Measurements from ENCODE around the gene ARL16. TPM values are rescaled to one million over a fixed set of nuclear protein-coding genes. Genes with fewer than 3 reads are reported as not detected.
A peak's percentile ranks its signal among the peaks of the same experiment; 100 is the strongest.

ARL16 gene
- total RNA-seq, 1 experiment from 2014 or later, result 46.7 TPM

DNA sequence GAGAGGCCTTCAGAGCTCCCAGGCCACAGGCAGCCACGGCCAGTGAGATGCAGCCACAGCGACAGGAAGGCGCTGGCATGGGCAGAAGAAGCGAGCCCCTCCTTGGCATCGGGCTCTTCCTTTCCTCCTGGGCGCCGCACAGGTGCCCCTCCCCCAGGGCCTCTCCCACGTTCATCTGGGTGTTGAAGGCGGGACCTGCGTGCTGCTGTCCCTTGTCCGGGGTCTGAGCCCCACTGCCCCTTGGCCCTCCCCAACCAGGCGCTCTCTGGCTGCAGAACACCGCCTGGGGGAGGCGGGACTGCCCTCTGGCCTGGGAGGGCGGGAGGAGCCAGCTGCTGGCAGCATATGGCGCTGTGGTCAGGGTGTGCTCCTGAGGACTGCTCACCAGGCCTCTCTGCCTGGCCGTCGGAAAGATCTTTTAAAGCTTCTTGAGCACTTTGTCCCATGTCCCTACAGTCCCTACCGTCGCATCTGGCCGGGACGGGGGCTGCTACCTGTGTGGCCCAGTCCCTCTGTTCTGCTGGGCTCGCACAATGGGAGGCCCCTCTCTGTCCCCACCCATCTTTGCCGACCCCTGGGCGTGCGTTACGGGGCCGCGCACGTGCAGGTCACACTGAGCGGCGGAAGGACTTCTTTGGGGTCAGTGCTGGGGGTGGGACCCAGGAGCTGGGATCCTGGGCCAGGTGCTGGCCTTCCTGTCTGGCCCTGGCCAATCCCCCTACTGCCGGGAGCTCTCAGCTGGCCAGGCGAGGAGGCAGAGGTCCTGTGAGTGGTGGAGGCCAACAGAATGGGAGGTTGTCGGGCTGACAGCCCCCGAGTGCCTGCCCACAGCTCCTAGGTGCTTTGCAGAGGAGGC, 30.2 kb upstream of the ARL16 start:
- DNase-seq (ENCODE audit: low spot score) (no peak), ATAC-seq (peak; percentile 3)
- TF ChIP-seq, protein P1, sequence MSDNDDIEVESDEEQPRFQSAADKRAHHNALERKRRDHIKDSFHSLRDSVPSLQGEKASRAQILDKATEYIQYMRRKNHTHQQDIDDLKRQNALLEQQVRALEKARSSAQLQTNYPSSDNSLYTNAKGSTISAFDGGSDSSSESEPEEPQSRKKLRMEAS (CRISPR knock-in tag; IDR thresholded peaks at IDR 0.05), result no peak
- peak; percentile 45 for TF ChIP-seq GABPB1 (CRISPR knock-in tag; IDR thresholded peaks at IDR 0.05)
- no peak overlapping the region for H3K27ac Mint-ChIP-seq
- no peaks in the 10 kb centered on the region for H3K9me3 Mint-ChIP-seq
- POLR2A ChIA-PET, result interaction anchor here (1.1 to 1.4 kb wide), 3 partner anchors 8 to 317 kb away, joined by 3 read pairs; no protein-coding TSS in a partner anchor
- H3K36me3 Mint-ChIP-seq, result peaks cover 4% of the 10 kb centered on the region; the same call in 1 of the 2 replicates
- H3K4me1 Mint-ChIP-seq, result peaks cover 24% of the 10 kb centered on the region
- H3K4me3 Mint-ChIP-seq, result peak overlapping the region; percentile 92
- CTCF ChIA-PET, result interaction anchor here (0.9 to 1.4 kb wide), 6 partner anchors 12 to 195 kb away, joined by 3 to 4 read pairs (median 4); no protein-coding TSS in a partner anchor
- H3K27me3 Mint-ChIP-seq (ENCODE audit: low read depth), result peaks cover 2% of the 10 kb centered on the region; the same call in 1 of the 2 replicates

DNA sequence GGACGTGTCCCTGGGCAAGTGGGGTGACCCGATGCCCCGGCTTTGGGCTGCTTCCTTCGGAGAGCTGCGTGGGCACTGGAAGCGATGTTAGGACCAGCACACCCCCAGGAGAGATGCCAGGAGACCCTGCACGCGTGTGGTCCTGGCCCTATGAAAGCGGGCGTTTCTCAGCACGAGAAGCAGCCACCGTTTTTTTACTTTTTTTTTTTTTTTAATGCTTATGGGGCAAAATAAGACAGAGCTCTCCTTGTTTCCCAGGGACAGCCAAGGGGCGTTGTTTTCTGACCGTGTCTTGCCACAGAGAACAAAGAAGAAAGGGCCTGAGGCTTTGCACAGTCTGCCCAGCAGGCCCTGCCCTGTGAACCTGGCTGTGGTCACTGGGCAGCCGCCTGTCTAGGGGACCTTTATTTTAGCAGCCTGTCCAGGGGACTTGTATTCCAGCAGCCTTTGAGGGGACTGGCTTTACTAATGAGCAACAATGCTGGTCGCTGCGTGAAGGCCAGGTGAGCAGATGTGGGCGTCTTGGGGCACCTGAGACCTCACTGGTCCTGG, 29.5 kb upstream of the ARL16 start:
- H3K4me1 Mint-ChIP-seq, result peaks cover 24% of the 10 kb centered on the region
- peak overlapping the region; percentile 83 for H3K27ac Mint-ChIP-seq
- H3K4me3 Mint-ChIP-seq, result peak overlapping the region; percentile 92
- H3K27me3 Mint-ChIP-seq (ENCODE audit: low read depth), result peaks cover 2% of the 10 kb centered on the region; the same call in 1 of the 2 replicates
- DNase-seq (ENCODE audit: low spot score), result no peak
- no peak for ATAC-seq
- CTCF ChIA-PET, result interaction anchor here (0.5 to 1.4 kb wide), 7 partner anchors 10 to 194 kb away, joined by 3 to 5 read pairs (median 4); partner anchors contain the start of gene MRPL12
- no peaks in the 10 kb centered on the region for H3K9me3 Mint-ChIP-seq
- TF ChIP-seq HMGA2 (CRISPR knock-in tag; IDR thresholded peaks at IDR 0.05) (no peak), ZBTB21 (CRISPR knock-in tag; IDR thresholded peaks at IDR 0.05; ENCODE audit: borderline replicate concordance) (no peak), ELF4 (CRISPR knock-in tag; IDR thresholded peaks at IDR 0.05; ENCODE audit: low read depth) (no peak), TCF7 (CRISPR knock-in tag; IDR thresholded peaks at IDR 0.05; ENCODE audit: low read depth) (no peak), TEAD4 (CRISPR knock-in tag; IDR thresholded peaks at IDR 0.05) (no peak), ZNF138 (CRISPR knock-in tag; conservative IDR thresholded peaks at IDR 0.05) (no peak), TEAD1 (CRISPR knock-in tag; IDR thresholded peaks at IDR 0.05) (no peak), NR1H2 (CRISPR knock-in tag; IDR thresholded peaks at IDR 0.05) (no peak)
- POLR2A ChIA-PET, result interaction anchor here (1.4 kb wide), 1 partner anchor 8 kb away, joined by 3 read pairs; no protein-coding TSS in a partner anchor
- H3K36me3 Mint-ChIP-seq, result peaks cover 3% of the 10 kb centered on the region; the same call in 1 of the 2 replicates

DNA sequence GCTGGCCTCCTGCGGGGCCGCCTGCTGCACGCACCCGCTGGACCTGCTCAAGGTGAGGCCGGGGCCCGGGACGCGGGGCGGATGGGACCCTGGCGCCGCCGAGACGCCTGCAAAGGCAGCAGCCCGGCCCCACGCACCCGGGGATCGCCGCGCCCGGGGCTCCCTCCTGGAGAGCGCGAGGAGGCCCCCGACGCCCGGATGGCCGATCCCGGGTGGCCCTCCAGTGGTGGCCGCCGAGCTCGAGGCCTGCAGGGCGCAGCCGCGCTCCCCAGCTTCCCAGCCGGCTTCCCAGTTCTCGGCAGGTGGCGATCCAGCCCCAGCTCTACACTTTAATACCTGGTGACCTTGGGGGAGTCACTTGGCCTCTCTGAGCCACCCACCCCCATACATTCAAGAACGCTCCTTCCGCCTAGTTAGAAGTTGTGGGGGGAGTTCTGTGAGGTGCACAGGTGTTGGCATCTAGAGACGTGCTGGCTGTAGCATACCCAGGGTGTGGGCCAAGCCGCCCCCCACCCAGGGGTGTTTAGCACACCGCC, 28.9 kb upstream of the ARL16 start:
- Mint-ChIP-seq H3K4me1 (peaks cover 24% of the 10 kb centered on the region), H3K9me3 (no peaks in the 10 kb centered on the region), H3K27ac (peak overlapping the region; percentile 83), H3K27me3 (ENCODE audit: low read depth) (peaks cover 2% of the 10 kb centered on the region; the same call in 1 of the 2 replicates), H3K4me3 (peak overlapping the region; percentile 92), H3K36me3 (no peaks in the 10 kb centered on the region; the same call in 1 of the 2 replicates)
- ChIA-PET CTCF (interaction anchor here (0.5 to 1.4 kb wide), 5 partner anchors 10 to 194 kb away, joined by 3 to 5 read pairs (median 4); partner anchors contain the start of gene MRPL12), POLR2A (interaction anchor here (1.4 to 2.3 kb wide), 2 partner anchors 9 to 10 kb away, joined by 3 to 11 read pairs; partner anchors contain the start of gene MRPL12)
- TF ChIP-seq RELA (CRISPR knock-in tag; IDR thresholded peaks at IDR 0.05; ENCODE audit: borderline replicate concordance) (0 out of 2 replicates have a peak, but pooled peaks have one; percentile 55), CBFB (CRISPR knock-in tag; IDR thresholded peaks at IDR 0.05; ENCODE audit: low read depth) (0 out of 2 replicates have a peak, but pooled peaks have one; percentile 0), ZNF138 (CRISPR knock-in tag; conservative IDR thresholded peaks at IDR 0.05) (no peak), NFYB (CRISPR knock-in tag; conservative IDR thresholded peaks at IDR 0.05; ENCODE audit: low read depth) (no peak)
- TF ChIP-seq, protein P2, sequence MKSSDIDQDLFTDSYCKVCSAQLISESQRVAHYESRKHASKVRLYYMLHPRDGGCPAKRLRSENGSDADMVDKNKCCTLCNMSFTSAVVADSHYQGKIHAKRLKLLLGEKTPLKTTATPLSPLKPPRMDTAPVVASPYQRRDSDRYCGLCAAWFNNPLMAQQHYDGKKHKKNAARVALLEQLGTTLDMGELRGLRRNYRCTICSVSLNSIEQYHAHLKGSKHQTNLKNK (CRISPR knock-in tag; IDR thresholded peaks at IDR 0.05), result no peak
- TF ChIP-seq, protein P1 (CRISPR knock-in tag; IDR thresholded peaks at IDR 0.05), result 0 out of 2 replicates have a peak, but pooled peaks have one; percentile 2
- TF ChIP-seq, protein P3, sequence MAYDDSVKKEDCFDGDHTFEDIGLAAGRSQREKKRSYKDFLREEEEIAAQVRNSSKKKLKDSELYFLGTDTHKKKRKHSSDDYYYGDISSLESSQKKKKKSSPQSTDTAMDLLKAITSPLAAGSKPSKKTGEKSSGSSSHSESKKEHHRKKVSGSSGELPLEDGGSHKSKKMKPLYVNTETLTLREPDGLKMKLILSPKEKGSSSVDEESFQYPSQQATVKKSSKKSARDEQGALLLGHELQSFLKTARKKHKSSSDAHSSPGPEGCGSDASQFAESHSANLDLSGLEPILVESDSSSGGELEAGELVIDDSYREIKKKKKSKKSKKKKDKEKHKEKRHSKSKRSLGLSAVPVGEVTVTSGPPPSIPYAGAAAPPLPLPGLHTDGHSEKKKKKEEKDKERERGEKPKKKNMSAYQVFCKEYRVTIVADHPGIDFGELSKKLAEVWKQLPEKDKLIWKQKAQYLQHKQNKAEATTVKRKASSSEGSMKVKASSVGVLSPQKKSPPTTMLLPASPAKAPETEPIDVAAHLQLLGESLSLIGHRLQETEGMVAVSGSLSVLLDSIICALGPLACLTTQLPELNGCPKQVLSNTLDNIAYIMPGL (CRISPR knock-in tag; IDR thresholded peaks at IDR 0.05), result peak; percentile 46; the same call in 1 of the 2 replicates
- no peak for DNase-seq (ENCODE audit: low spot score)
- peak; percentile 2 for ATAC-seq
